22Rv1 (cell line): ENCODE results near the gene LRRC1.

Source experiments
- H3K27ac ChIP-seq: fragments of 450-650 bp; 2 replicates; pipeline ENCODE4 v1.5.1; 2017
- CTCF ChIP-seq: fragments of 450-650 bp; IDR thresholded peaks from 2 replicates; pipeline ENCODE4 v1.5.1; 2017; ENCODE audit warnings: mild to moderate bottlenecking
- ZFX ChIP-seq: fragments of 450-650 bp; IDR thresholded peaks from 2 replicates; pipeline ENCODE4 v1.6.1; 2017; ENCODE audit warnings: antibody characterized with exemption, borderline replicate concordance

The LRRC1 gene

GRCh38 chr6:53850527-53850926, 55.7 kb downstream of the LRRC1 start:
- TF ChIP-seq CTCF (no peak), ZFX (no peak)

GRCh38 chr6:53851561-53851960, 56.8 kb downstream of the LRRC1 start:
- no peak for TF ChIP-seq CTCF
- TF ChIP-seq ZFX: no peak

More at GRCh38 chr6:53850527-53850926, 55.7 kb downstream of the LRRC1 start:
- H3K27ac ChIP-seq: no peak overlapping the region

GRCh38 chr6:53852805-53853204, 58.0 kb downstream of the LRRC1 start:
- TF ChIP-seq ZFX: no peak
- no peak for TF ChIP-seq CTCF

More at GRCh38 chr6:53851561-53851960, 56.8 kb downstream of the LRRC1 start:
- no peak overlapping the region for H3K27ac ChIP-seq

GRCh38 chr6:53854843-53855567, 60.2 kb downstream of the LRRC1 start:
- TF ChIP-seq ZFX: no peak
- TF ChIP-seq CTCF: no peak
- H3K27ac ChIP-seq: no peak overlapping the region

More at GRCh38 chr6:53852805-53853204, 58.0 kb downstream of the LRRC1 start:
- no peak overlapping the region for H3K27ac ChIP-seq

- no peak overlapping the region for H3K27ac ChIP-seq
- TF ChIP-seq CTCF: no peak
These were observed 61.1 kb downstream of the LRRC1 start for GRCh38 chr6:53855940-53856339.

- no peak overlapping the region for H3K27ac ChIP-seq
- TF ChIP-seq CTCF (no peak), ZFX (no peak)
These were observed 62.7 kb downstream of the LRRC1 start for GRCh38 chr6:53857318-53858094.

- TF ChIP-seq ZFX (no peak), CTCF (no peak)
- H3K27ac ChIP-seq: no peak overlapping the region
These were observed 63.4 kb downstream of the LRRC1 start for GRCh38 chr6:53858196-53858595.
